HG02973 (cell line): ENCODE results near the gene CRISP1.
A peak's percentile ranks its signal among the peaks of the same experiment; 100 is the strongest.
"Not testable (repeated sequence)": the region's sequence is repeated elsewhere in the genome, so short reads cannot be mapped to it uniquely, and the experiment has no call there.

ENCODE experiments used
- ATAC-seq: cut with Tn5 transposase; IDR thresholded peaks from one replicate; pipeline ENCODE4 v1.9.1; 2021; ENCODE audit warnings: moderate library complexity; ENCODE audit not compliant: unreplicated experiment

CRISP1 gene

GRCh38 chr6:49841424-49841823 lies 24.9 kb downstream of the CRISP1 start:
- ATAC-seq: no peak

GRCh38 chr6:49839957-49840356 lies 26.4 kb downstream of the CRISP1 start:
- ATAC-seq: no peak

GRCh38 chr6:49839162-49839561 lies 27.2 kb downstream of the CRISP1 start:
- no peak for ATAC-seq

- ATAC-seq: no peak
Measured at GRCh38 chr6:49835140-49835539, 31.2 kb downstream of the CRISP1 start.

- ATAC-seq: no peak
Measured at GRCh38 chr6:49833386-49833785, 32.9 kb downstream of the CRISP1 start.

- ATAC-seq: peak; percentile 98
Measured at GRCh38 chr6:49826743-49827406, 39.5 kb downstream of the CRISP1 start.

GRCh38 chr6:49815166-49815565 lies 51.2 kb downstream of the CRISP1 start:
- no peak for ATAC-seq

- ATAC-seq: no peak
Measured at GRCh38 chr6:49813248-49813647, 53.1 kb downstream of the CRISP1 start.

- no peak for ATAC-seq
Measured at GRCh38 chr6:49806145-49806544, 60.2 kb downstream of the CRISP1 start.

- no peak for ATAC-seq
Measured at GRCh38 chr6:49805246-49805645, 61.1 kb downstream of the CRISP1 start.

- ATAC-seq: no peak
Measured at GRCh38 chr6:49801525-49801924, 64.8 kb downstream of the CRISP1 start.

- ATAC-seq: no peak
Measured at GRCh38 chr6:49799090-49799489, 67.2 kb downstream of the CRISP1 start.

GRCh38 chr6:49796842-49797455 lies 69.4 kb downstream of the CRISP1 start:
- ATAC-seq: not testable (repeated sequence)

GRCh38 chr6:49790341-49790740 lies 76.0 kb downstream of the CRISP1 start:
- ATAC-seq: no peak

GRCh38 chr6:49787176-49787575 lies 79.2 kb downstream of the CRISP1 start, which contains the start of gene PGK2:
Gene PGK2, minus strand, starts transcription at chr6:49787285. Its CDS starts 98 bp downstream, at chr6:49787187.
- no peak for ATAC-seq

GRCh38 chr6:49784272-49784671 lies 82.1 kb downstream of the CRISP1 start:
- no peak for ATAC-seq
